ENCODE results near the gene KCNK5.

The KCNK5 gene

GRCh38 chr6:39228992-39229767 is at the start of gene KCNK5:
TSS of gene KCNK5 (minus strand) at chr6:39229475. CDS start at chr6:39229111, 364 bp downstream.
- DNase-seq (ENCODE audit: low spot score), result peak; percentile 44

GRCh38 chr6:39276379-39276995 is 47.2 kb upstream of the KCNK5 start:
- no peak for DNase-seq (ENCODE audit: low spot score)

DNA sequence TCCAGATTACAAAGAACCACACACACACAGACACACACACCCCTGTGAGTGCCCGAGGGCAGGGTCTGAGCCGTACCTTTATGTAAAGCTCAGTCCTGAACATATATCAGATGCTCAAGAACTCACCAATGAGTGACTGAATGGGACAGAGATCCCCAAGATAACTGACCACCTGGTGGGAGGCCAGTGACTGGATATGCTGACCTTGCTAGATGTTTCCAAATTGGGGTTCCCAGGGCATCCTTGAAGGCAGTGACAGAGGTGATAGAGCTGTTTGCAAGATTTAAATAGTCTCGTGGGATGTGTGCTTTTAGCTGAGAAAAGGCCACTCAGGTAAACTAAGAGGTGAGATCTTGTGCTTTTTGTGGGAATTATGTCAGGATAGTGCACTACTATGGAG is 45.6 kb upstream of the KCNK5 start:
- DNase-seq (ENCODE audit: low spot score), result no peak

DNA sequence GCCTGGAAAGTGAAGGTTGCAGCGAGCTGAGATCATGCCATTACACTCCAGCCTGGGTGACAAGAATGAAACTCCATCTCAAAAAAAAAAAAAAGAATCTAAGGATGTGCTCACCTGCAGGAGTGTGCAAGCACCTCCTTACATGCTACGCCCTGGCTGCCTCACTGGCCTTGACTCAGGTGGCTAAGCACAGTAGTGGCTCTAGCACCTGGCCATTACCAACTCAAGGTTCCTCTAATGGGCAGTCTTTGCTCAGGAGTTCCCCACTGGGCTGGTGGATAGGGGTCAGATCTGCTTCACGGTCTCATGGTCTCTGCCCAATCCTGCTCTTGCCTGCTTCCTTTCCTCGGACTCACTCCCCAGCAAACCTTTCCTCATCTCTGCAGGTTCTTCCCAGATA is 45.2 kb upstream of the KCNK5 start:
- DNase-seq (ENCODE audit: low spot score), result no peak

- DNase-seq (ENCODE audit: low spot score), result no peak
These were observed 44.1 kb upstream of the KCNK5 start for GRCh38 chr6:39273406-39273821.

DNA sequence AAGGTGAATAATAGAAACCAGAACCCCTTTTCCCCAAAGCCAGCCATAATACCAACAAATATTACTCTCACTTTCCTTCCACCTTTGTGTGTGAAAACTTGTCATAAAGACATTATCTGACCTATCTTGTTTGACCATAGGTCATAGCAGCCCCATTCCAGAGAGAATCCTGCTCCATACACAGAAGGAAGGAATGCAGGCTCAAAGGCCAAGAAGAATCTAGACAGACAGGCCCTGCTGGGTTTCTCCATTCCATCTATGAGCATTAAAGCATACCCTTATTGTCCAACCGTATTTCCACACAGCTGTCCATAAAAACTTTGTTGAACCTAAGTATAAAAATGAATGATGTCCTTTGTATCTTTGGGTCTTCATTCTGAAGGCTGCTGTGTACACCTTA is 40.7 kb upstream of the KCNK5 start:
- no peak for DNase-seq (ENCODE audit: low spot score)

- DNase-seq (ENCODE audit: low spot score), result no peak
These were observed 39.4 kb upstream of the KCNK5 start for GRCh38 chr6:39268721-39269120.

- DNase-seq (ENCODE audit: low spot score), result no peak
These were observed 38.9 kb upstream of the KCNK5 start for GRCh38 chr6:39268171-39268570.

GRCh38 chr6:39266782-39267355 is 37.6 kb upstream of the KCNK5 start:
- no peak for DNase-seq (ENCODE audit: low spot score)

- DNase-seq (ENCODE audit: low spot score), result no peak
These were observed 37.1 kb upstream of the KCNK5 start for GRCh38 chr6:39266375-39266774.

DNA sequence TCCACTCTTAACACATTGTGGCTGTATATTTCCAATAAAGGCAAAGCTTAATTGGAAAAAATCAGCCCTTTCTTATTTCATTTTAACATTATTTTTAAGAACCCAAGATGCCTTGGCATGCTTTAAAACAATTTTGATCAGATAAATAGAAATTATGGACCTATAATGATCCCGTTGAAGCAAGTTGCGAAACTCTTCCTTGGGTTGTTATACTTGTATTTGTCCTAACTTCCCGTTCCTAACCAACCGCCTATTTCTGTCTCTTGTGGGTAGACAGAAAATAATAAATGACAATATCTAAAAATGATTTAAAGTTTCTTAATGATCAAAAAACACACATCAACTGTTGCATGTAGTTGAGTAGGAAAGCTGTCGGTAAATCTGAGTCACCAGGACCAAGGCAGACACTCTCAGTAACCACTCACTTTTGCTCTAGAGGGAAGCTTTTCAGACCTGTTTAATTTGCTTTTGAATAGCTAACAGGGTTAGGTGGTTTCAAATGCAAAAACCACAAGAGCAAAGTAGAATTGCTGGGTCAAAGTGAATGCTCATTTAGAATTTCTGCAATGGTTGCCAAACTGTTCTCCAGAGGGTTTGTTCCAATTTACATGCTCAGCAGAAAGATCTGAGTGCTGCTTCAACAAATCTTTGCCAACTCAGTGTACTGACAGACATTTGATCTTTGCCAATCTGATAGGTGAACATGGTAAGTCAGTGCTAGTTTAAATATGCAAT is 34.2 kb upstream of the KCNK5 start:
- DNase-seq (ENCODE audit: low spot score), result no peak

DNA sequence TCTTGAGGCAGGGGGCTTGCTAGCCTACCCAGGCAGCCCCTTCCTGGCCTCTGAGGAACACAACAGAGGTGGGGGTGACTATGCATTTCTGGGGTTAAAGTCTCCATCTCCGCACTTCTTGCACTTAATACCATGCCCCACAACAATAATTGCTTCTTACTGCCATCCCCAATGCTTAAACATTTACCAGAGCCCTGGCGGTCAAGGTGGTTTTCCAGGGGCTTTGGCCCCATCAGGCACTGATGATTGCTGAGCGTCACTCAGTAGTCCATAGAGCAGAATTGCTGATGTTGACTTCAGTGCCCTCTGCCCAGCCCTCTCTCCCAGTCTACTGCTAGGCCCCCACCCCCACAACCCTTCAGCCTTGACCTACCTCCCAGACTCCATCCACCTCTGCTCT is 32.5 kb upstream of the KCNK5 start:
- DNase-seq (ENCODE audit: low spot score), result no peak

DNA sequence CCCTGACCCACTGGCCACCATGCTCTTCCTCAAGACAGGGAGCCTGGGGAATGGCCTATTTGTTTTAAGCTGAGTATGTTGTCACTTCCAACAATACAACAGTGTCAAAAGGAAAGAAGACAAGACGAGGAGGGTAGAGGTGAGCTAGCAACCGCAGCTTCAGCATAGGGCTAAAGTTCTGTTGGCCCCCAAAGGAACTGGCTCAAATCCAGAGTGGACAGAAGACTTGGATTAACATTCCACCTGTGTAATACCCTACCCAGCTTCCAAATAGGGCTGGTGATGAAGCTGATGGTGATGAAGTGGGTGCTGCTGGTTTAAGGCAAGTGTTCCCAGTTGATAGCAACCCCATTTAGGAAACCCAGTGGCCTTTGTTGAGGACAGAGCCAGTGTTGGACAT is 31.7 kb upstream of the KCNK5 start:
- DNase-seq (ENCODE audit: low spot score), result no peak

DNA sequence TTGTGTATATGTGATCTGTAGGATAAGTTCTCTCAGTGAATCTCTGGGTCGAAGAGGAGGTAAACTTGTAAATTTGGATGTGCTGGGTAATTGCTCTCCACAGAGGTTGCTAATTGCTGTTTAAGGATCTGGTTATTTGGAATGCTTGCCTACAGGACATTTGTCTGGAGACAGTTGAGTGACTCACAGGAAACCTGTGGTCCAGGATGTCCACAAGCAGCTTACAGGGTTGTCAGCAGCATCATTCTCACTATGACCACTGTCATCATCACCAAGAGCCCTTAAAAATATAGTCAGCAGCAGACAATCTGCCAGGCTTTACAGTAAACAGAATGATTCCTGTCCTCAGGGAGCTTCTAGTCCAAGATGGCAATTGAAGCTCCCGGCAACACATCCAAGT is 31.2 kb upstream of the KCNK5 start:
- DNase-seq (ENCODE audit: low spot score), result no peak

DNA sequence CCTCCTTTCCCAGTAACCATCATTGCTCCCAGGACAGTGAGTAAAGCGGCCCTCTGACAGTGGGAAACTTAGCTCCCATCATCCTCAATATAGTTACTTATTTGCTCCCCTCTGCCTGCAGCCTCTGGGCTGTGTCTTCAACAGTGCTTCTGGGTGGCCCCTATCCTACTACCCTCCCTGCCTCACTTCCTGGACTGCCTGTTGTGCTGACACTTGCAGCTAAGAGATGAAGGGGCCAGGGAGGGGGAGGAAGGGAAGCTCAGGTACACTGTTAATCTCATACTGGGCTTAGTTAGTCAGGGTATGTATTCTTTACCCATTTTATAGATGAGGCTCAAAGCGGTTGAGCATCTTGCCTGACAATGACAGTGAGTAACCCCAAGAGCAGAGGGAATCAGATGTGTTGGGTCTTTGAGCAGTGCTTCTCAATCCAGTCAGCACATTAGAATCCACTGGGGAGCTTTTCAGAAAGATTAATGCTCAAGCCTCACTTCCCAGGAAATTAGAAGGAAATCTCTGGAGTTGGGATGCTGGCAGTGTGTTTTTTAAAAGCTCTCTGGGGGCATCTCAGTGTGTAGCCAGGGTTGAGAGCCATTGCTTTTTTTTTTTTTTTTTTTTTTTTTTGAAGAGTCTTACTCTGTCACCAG is 27.1 kb upstream of the KCNK5 start:
- no peak for DNase-seq (ENCODE audit: low spot score)

GRCh38 chr6:39254999-39255535 is 25.8 kb upstream of the KCNK5 start:
- no peak for DNase-seq (ENCODE audit: low spot score)

DNA sequence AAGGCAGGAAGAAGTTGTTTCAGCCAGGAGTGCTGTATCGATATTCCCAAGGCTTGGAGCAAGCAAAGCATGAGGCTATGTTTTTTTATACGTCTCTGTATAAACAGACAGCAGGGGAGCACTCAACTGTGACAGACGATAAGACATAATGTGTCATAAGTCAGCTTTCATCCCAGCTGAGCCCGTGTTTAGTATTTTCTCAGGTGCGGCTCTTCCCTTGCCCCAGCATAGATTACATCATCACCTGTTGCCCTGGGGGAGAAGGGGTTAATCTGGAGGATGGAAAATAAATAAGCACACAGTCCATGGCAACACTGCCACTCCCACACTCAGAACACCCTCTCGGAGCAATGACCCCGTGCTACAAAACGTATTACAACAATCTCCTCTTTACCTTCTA is 22.1 kb upstream of the KCNK5 start:
- no peak for DNase-seq (ENCODE audit: low spot score)

- no peak for DNase-seq (ENCODE audit: low spot score)
These were observed 21.2 kb upstream of the KCNK5 start for GRCh38 chr6:39250507-39250906.

- DNase-seq (ENCODE audit: low spot score), result no peak
These were observed 20.0 kb upstream of the KCNK5 start for GRCh38 chr6:39249278-39249677.

DNA sequence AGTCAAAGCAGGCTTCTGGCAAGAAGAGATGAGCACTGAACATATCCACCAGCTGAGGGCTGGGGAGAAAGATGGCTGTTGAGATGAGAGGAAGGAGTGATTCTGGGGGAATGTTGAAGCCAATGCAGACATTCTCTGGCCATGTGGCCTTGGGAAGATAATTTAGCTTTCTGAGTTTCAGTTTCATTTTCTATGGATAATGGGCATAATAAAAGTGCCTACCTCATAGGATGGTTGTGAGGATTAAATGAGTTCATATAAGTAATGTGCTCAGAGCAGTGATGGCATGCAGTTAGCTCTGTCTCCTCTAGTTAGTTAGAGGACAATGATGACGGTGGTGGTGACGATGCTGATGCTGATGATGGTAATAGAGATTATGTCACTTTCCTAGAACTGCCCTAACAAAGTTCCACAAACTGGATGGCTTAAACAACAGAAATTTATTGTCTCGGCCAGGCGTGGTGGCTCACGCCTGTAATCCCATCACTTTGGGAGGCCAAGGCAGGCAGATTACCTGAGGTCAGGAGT is 18.5 kb upstream of the KCNK5 start:
- DNase-seq (ENCODE audit: low spot score), result no peak

GRCh38 chr6:39243809-39244208 is 14.5 kb upstream of the KCNK5 start:
- peak; percentile 6 for DNase-seq (ENCODE audit: low spot score)

Measured in Ammon's horn (tissue), 1 donor.